Naive thymus-derived CD4-positive, alpha-beta T cell (primary cell): ENCODE results near the gene PTPRN2. TPM values are rescaled to one million over a fixed set of nuclear protein-coding genes. Genes with fewer than 3 reads are reported as not detected.
A peak's percentile ranks its signal among the peaks of the same experiment; 100 is the strongest.

Experiments used
- ATAC-seq: fragments of 150-1000 bp; cut with Tn5 transposase; 2 replicates; pipeline ENCODE4 v1.10.0; 2021; ENCODE audit warnings: mild to moderate bottlenecking, moderate library complexity
- CTCF ChIA-PET: fragments of 350-600 bp; sonication (Branson Sonifier 250); formaldehyde crosslinking; loops from one replicate; lab custom pipeline; 2021; ENCODE audit warnings: antibody characterized with exemption; lab: Charles Lee
- POLR2A ChIA-PET: fragments of 350-600 bp; sonication (Branson Sonifier 250); formaldehyde crosslinking; loops from one replicate; lab custom pipeline; 2021; ENCODE audit warnings: antibody characterized with exemption, inconsistent platforms; lab: Charles Lee
- DNase-seq, 9 donors: peaks; one replicate each; pipeline versions ENCODE4 v3.0.0 to v3.0.0-alpha.2; 2020 to 2022; ENCODE audit warnings: mixed read lengths in 1 of 9
- H3K27ac ChIP-seq: one replicate; pipeline ENCODE4 v1.7.0; 2013; ENCODE audit warnings: mild to moderate bottlenecking, low read depth, low read length, moderate library complexity
- H3K27me3 ChIP-seq, 2 donors: one replicate each; pipeline ENCODE4 v1.7.0; 2013; ENCODE audit warnings: low read length in 2 of 2, mild to moderate bottlenecking in 2 of 2, moderate library complexity in 2 of 2; ENCODE audit not compliant: control insufficient read depth in 2 of 2, insufficient read depth in 2 of 2
- H3K36me3 ChIP-seq, 3 experiments: 1 replicate in 2 of 3; 2 replicates in 1 of 3; pipeline ENCODE4 v1.7.0; 2013; ENCODE audit warnings: low read length in 3 of 3, mild to moderate bottlenecking in 3 of 3, moderate library complexity in 1 of 3; ENCODE audit not compliant: insufficient read depth in 3 of 3, control insufficient read depth in 2 of 3
- H3K4me1 ChIP-seq, 2 donors: one replicate each; pipeline ENCODE4 v1.7.0; 2013; ENCODE audit warnings: low read length in 2 of 2, mild to moderate bottlenecking in 2 of 2, moderate library complexity in 1 of 2; ENCODE audit not compliant: control insufficient read depth in 2 of 2, insufficient read depth in 2 of 2
- H3K4me3 ChIP-seq: 2 replicates; pipeline ENCODE4 v1.7.0; 2013; ENCODE audit warnings: mild to moderate bottlenecking, low read length
- H3K9me3 ChIP-seq, 3 experiments: 1 replicate in 2 of 3; 2 replicates in 1 of 3; pipeline ENCODE4 v1.7.0; 2013; ENCODE audit warnings: low read length in 3 of 3; ENCODE audit not compliant: control insufficient read depth in 2 of 3
- H3K27ac Mint-ChIP-seq, 9 donors: one replicate each; pipeline ENCODE4 v1.8.0; 2020 to 2022; ENCODE audit warnings: mixed read lengths in 9 of 9, mild to moderate bottlenecking in 8 of 9, moderate library complexity in 5 of 9, inconsistent platforms in 2 of 9
- H3K27me3 Mint-ChIP-seq, 5 donors: one replicate each; pipeline ENCODE4 v1.8.0; 2021 to 2022; ENCODE audit warnings: mixed read lengths in 5 of 5, mild to moderate bottlenecking in 1 of 5
- H3K36me3 Mint-ChIP-seq, 5 donors: one replicate each; pipeline ENCODE4 v1.8.0; 2020 to 2022; ENCODE audit warnings: mixed read lengths in 5 of 5, mild to moderate bottlenecking in 3 of 5, inconsistent platforms in 1 of 5
- H3K4me1 Mint-ChIP-seq, 7 donors: one replicate each; pipeline ENCODE4 v1.8.0; 2020 to 2022; ENCODE audit warnings: mixed read lengths in 7 of 7, mild to moderate bottlenecking in 3 of 7, inconsistent platforms in 1 of 7
- H3K4me3 Mint-ChIP-seq, 10 donors: one replicate each; pipeline ENCODE4 v1.8.0; 2020 to 2022; ENCODE audit warnings: mild to moderate bottlenecking in 10 of 10, mixed read lengths in 10 of 10, moderate library complexity in 6 of 10, inconsistent platforms in 2 of 10
- H3K9me3 Mint-ChIP-seq, 11 donors: one replicate each; pipeline ENCODE4 v1.8.0; 2020 to 2022; ENCODE audit warnings: mixed read lengths in 11 of 11, mild to moderate bottlenecking in 4 of 11, inconsistent platforms in 1 of 11, moderate library complexity in 1 of 11
- intact Hi-C, 2 donors: fragments of 100-400 bp; cut with micrococcal nuclease; formaldehyde crosslinking; loops; one replicate each; pipeline ENCODE4 v1.15.1; 2023
- polyA plus RNA-seq, 2 donors: library from polyadenylated mRNA; unstranded; fragments of 300-500 nt; fragmentation: Illumina TruSeq; gene quantifications; one replicate each; pipeline ENCODE4 v1.2.3, GENCODE V29; 2021
- total RNA-seq, 6 experiments: library from RNA in 5 of 6; stranded (reverse) in 5 of 6; gene quantifications; 1 replicate in 5 of 6; 2 replicates in 1 of 6; pipeline ENCODE4 v1.2.3 and lab custom pipeline; 2021 to 2026

Gene PTPRN2
- total and polyA plus RNA-seq, 7 experiments from 2014 or later = 0.58 to 2.3 (median 1.4) TPM

DNA sequence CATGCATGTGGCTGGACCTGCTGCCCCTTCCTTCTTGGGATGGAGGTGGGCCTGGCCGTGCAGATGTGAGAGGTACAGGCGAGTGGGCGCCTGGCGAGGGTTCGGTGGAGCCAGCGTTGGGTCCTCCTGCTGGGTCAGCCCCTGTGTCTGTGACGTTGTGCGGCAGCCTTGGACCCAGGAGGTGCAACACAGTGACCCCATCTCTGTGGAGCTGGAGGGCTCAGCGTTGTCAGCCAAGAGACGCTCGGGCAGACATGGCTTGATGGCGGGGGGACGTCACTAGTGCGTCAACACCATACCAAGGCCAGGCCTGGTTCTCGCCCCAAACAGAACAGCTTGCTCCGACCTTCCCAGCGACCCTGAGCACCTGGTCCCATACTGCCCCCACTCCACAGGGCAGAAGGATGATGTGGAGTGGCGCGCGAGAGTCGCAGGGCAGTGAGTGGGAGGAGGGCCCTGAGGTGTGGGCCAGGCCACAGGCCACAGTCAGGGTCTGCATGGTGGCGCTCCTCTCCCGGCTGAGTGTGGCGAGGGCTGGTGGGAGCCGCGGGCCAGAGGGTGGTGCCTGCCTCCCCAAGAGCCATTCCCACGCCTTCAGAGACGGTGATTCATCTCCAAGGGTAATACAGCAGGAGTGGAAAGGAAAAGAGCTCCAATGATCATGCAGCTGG is 1066.4 kb downstream of the PTPRN2 start:
- H3K4me1 ChIP-seq = no peaks in the 10 kb centered on the region
- H3K36me3 Mint-ChIP-seq = no peaks in the 10 kb centered on the region
- H3K27me3 ChIP-seq = no peaks in the 10 kb centered on the region
- peaks cover 0 to 4% (median 0%) of the 10 kb centered on the region in 7 donors for H3K4me1 Mint-ChIP-seq
- H3K9me3 Mint-ChIP-seq = no peaks in the 10 kb centered on the region
- H3K4me3 ChIP-seq = no peak overlapping the region
- H3K4me3 Mint-ChIP-seq = no peak overlapping the region
- CTCF ChIA-PET = no interaction called here
- no peaks in the 10 kb centered on the region for H3K9me3 ChIP-seq
- POLR2A ChIA-PET = interaction anchor here (0.7 kb wide), 1 partner anchor 55 kb away, joined by 3 read pairs; no protein-coding TSS in a partner anchor
- H3K27ac Mint-ChIP-seq = no peak overlapping the region
- intact Hi-C loops = no loop called here
- no peaks in the 10 kb centered on the region for H3K36me3 ChIP-seq
- no peak overlapping the region for H3K27ac ChIP-seq
- no peak for DNase-seq
- H3K27me3 Mint-ChIP-seq = peaks cover 0 to 12% (median 6%) of the 10 kb centered on the region in 5 donors
- no peak for ATAC-seq

DNA sequence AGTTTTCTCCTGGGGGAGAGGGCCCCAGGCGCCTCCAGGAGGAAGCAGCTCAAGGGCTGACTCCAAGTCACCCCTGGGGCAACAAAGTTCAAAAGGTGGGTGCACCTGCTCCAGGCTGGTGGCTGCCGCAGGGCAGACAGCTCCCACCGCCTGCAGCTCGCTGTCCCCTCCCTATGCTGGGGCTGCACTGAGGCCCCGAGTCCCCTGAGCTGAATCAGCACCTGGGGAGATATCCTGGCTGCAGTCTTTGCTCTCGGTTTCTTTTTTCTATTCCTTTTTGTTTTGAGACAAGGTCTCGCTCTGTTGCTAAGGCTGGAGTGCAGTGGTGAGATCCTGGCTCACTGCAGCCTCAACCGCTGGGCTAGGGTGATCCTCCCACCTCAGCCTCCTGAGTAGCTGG is 1067.4 kb downstream of the PTPRN2 start:
- ChIA-PET CTCF (interaction anchor here (1.9 kb wide), 1 partner anchor 10 kb away, joined by 6 read pairs; no protein-coding TSS in a partner anchor), POLR2A (no interaction called here)
- no peak overlapping the region for H3K4me3 ChIP-seq
- ATAC-seq (no peak), DNase-seq (no peak)
- Mint-ChIP-seq H3K9me3 (no peaks in the 10 kb centered on the region), H3K27me3 (peaks cover 0 to 10% (median 3%) of the 10 kb centered on the region in 5 donors), H3K36me3 (no peaks in the 10 kb centered on the region), H3K4me3 (no peak overlapping the region), H3K27ac (no peak overlapping the region), H3K4me1 (peaks cover 0 to 4% (median 0%) of the 10 kb centered on the region in 7 donors)
- H3K27ac ChIP-seq = no peak overlapping the region
- no peaks in the 10 kb centered on the region for H3K4me1 ChIP-seq
- no peaks in the 10 kb centered on the region for H3K36me3 ChIP-seq
- H3K27me3 ChIP-seq = no peaks in the 10 kb centered on the region
- intact Hi-C loops = no loop called here
- H3K9me3 ChIP-seq = no peaks in the 10 kb centered on the region

DNA sequence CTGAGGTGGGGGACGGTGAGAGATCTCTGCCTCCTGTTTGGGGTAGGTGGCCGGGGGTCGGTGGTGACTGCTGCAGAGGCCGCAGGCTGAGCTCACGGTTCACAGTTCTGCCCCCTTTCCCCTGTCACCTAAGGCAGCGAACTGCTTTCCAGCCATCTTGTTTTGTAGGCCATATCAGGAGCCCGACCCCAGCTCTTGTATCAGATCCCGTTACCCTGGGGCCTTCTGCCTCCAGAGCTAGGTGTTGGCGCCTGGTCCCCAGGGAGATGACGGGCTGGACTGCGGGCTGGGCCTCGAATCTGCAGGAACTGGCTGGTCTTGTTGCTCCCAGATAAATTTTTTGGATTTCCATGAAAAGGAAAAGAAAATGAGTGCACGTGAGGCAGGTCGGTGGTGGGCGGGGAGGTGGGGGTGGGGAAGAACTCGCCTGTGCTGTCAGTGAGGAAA is 1067.8 kb downstream of the PTPRN2 start:
- Mint-ChIP-seq H3K4me3 (no peak overlapping the region), H3K9me3 (no peaks in the 10 kb centered on the region), H3K36me3 (no peaks in the 10 kb centered on the region), H3K27me3 (peaks cover 0 to 6% (median 0%) of the 10 kb centered on the region in 5 donors), H3K4me1 (peaks cover 0 to 4% (median 0%) of the 10 kb centered on the region in 7 donors), H3K27ac (no peak overlapping the region)
- DNase-seq = no peak
- Histone ChIP-seq H3K27me3 (no peaks in the 10 kb centered on the region), H3K9me3 (no peaks in the 10 kb centered on the region), H3K4me3 (no peak overlapping the region), H3K36me3 (no peaks in the 10 kb centered on the region), H3K4me1 (no peaks in the 10 kb centered on the region), H3K27ac (no peak overlapping the region)
- intact Hi-C loops = no loop called here
- CTCF ChIA-PET = interaction anchor here (1.9 kb wide), 1 partner anchor 10 kb away, joined by 6 read pairs; no protein-coding TSS in a partner anchor
- no peak for ATAC-seq
- POLR2A ChIA-PET = interaction anchor here (0.6 kb wide), 1 partner anchor 43 kb away, joined by 3 read pairs; no protein-coding TSS in a partner anchor

DNA sequence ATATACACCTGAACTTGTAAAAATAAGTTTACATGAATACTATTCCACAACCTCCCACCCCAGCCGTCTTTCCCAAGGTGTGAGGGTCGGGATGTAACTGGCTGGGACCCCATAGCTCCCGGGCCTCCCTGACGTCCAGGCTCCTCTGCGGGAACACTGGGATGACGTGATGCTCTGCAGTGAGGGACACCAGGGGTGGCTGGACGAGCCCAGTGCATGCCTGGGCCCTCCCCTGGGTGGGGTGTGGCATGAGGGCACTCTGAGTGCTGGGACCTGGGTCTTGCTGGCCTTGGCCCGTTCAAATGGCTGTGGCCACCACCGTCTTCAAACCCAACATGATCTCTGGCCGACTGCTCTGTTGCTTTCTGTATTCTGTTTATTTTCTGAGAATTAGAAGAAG is 1068.4 kb downstream of the PTPRN2 start:
- ATAC-seq = no peak
- no peak for DNase-seq
- H3K4me1 Mint-ChIP-seq = peaks cover 0 to 4% (median 0%) of the 10 kb centered on the region in 7 donors
- H3K27me3 Mint-ChIP-seq = peaks cover 0 to 5% (median 0%) of the 10 kb centered on the region in 5 donors
- Histone ChIP-seq H3K27ac (no peak overlapping the region), H3K4me1 (no peaks in the 10 kb centered on the region), H3K27me3 (no peaks in the 10 kb centered on the region), H3K4me3 (no peak overlapping the region), H3K9me3 (no peaks in the 10 kb centered on the region), H3K36me3 (no peaks in the 10 kb centered on the region)
- ChIA-PET POLR2A (interaction anchor here (0.6 kb wide), 1 partner anchor 43 kb away, joined by 3 read pairs; no protein-coding TSS in a partner anchor), CTCF (interaction anchor here (1.9 kb wide), 1 partner anchor 11 kb away, joined by 6 read pairs; no protein-coding TSS in a partner anchor)
- intact Hi-C loops = no loop called here
- no peak overlapping the region for H3K27ac Mint-ChIP-seq
- no peak overlapping the region for H3K4me3 Mint-ChIP-seq
- no peaks in the 10 kb centered on the region for H3K36me3 Mint-ChIP-seq
- H3K9me3 Mint-ChIP-seq = no peaks in the 10 kb centered on the region

DNA sequence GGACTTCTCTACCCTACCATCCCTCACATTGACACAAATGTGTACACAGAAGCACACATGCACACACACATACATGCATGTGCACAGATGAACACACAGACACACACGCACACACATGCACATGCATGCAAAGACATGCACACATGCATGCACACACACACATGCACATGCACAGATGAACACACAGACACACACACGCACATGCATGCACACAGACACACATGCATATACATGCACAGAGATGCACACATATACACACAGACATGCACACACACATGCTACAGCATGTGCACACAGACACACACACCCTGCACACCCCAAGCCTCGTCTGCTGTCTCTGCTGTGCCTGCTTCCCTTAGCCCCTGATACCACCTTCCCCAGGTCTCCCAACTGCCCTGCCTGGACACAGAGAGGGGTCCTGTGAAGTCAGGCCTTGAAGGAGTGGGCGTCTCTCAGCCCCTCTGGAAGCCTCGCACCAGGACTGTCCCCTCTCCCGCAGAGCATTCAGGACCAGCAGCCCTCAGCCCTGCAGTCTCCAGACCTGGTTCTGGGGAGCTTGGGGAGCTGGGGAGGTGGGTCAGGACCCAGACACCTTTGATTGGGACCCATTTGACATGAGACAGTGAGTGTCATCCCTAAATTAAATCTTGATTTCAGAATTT is 1069.0 kb downstream of the PTPRN2 start:
- Histone ChIP-seq H3K4me1 (no peaks in the 10 kb centered on the region), H3K36me3 (no peaks in the 10 kb centered on the region), H3K4me3 (no peak overlapping the region), H3K9me3 (no peaks in the 10 kb centered on the region), H3K27ac (no peak overlapping the region), H3K27me3 (no peaks in the 10 kb centered on the region)
- CTCF ChIA-PET = interaction anchor here (1.9 kb wide), 1 partner anchor 11 kb away, joined by 6 read pairs; no protein-coding TSS in a partner anchor
- Mint-ChIP-seq H3K9me3 (no peaks in the 10 kb centered on the region), H3K27me3 (peaks cover 0 to 5% (median 0%) of the 10 kb centered on the region in 5 donors), H3K27ac (peak overlapping the region in 2 of 9 donors; percentile 3 to 23), H3K4me3 (no peak overlapping the region), H3K4me1 (peaks cover 0 to 4% (median 0%) of the 10 kb centered on the region in 7 donors), H3K36me3 (no peaks in the 10 kb centered on the region)
- POLR2A ChIA-PET = no interaction called here
- DNase-seq (no peak), ATAC-seq (peak; percentile 4)
- intact Hi-C loops = no loop called here

DNA sequence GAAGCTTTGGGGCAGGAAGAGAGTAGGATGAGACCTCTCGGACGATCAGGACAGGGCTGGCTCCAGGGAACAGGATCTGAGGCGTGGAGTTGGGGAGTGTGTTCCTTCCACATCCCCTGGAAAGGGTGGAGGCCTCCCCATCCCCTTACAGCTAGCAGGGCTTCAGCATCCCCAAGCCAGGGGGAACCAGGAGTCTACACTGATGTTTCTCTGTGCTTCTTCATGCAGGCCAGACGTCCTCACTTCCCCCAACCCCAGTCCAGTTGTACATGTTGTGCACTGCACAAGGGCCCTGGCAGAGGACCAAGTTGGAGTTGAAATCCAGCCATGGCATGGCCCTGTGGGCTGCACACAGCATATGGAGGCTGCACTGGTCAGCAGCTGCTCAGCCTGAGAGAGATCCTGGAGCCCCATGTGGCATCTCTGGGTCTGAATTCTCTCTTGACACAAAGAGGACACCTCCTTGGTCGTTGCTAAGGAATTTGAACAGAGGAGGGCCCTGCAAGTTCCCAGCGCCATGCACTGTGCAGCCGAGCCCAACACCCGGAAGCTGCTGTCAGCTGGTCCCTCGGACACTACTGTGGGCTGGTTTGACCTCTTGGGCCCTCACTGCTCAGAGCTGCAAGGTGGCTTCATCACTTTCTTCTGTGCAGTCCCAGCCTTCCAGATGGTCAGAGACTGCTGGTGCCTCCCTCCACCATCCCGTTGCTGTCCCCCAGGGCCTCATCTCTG is 1069.7 kb downstream of the PTPRN2 start:
- Mint-ChIP-seq H3K27me3 (peaks cover 0 to 7% (median 0%) of the 10 kb centered on the region in 5 donors), H3K4me1 (peaks cover 0 to 8% (median 0%) of the 10 kb centered on the region in 7 donors), H3K4me3 (no peak overlapping the region), H3K27ac (peak overlapping the region in 2 of 9 donors; percentile 3 to 23), H3K36me3 (no peaks in the 10 kb centered on the region), H3K9me3 (no peaks in the 10 kb centered on the region)
- Histone ChIP-seq H3K36me3 (no peaks in the 10 kb centered on the region), H3K9me3 (no peaks in the 10 kb centered on the region), H3K4me1 (no peaks in the 10 kb centered on the region), H3K27ac (no peak overlapping the region), H3K27me3 (no peaks in the 10 kb centered on the region), H3K4me3 (no peak overlapping the region)
- POLR2A ChIA-PET = no interaction called here
- no peak for ATAC-seq
- CTCF ChIA-PET = no interaction called here
- no peak for DNase-seq
- intact Hi-C loops = no loop called here
